Keratinocyte (primary cell): ENCODE measurements around the gene HS3ST2.
"Not testable (repeated sequence)": the region's sequence is repeated elsewhere in the genome, so short reads cannot be mapped to it uniquely, and the experiment has no call there.

Source experiments
- CTCF ChIP-seq, 3 experiments: IDR thresholded peaks in 1 of 3; conservative IDR thresholded peaks in 1 of 3; optimal IDR thresholded peaks in 1 of 3; 2 replicates in 2 of 3; 3 replicates in 1 of 3; pipeline versions ENCODE3 to v1.5.1; 2011; ENCODE audit warnings: low read length in 3 of 3, mild to moderate bottlenecking in 3 of 3, moderate library complexity in 2 of 3, control low read depth in 1 of 3, inconsistent platforms in 1 of 3; ENCODE audit not compliant: insufficient read depth in 2 of 3; ENCODE audit errors: extremely low read depth in 1 of 3
- EZH2 ChIP-seq: IDR thresholded peaks from one replicate; pipeline ENCODE4 v1.6.1; 2012; ENCODE audit warnings: inconsistent platforms, mild to moderate bottlenecking, low read length, moderate library complexity

- not testable (repeated sequence) for TF ChIP-seq EZH2; CTCF (optimal IDR thresholded peaks at IDR 0.05 in 1 of 3, IDR thresholded peaks at IDR 0.05 in 1 of 3, conservative IDR thresholded peaks at IDR 0.05 in 1 of 3; ENCODE audit: extremely low read depth in 1 of 3, insufficient read depth in 2 of 3, low read length in 3 of 3)
Measured at GRCh38 chr16:22842031-22842430, 28.1 kb downstream of the HS3ST2 start.
